ENCODE data around the gene NKG7.

DNA sequence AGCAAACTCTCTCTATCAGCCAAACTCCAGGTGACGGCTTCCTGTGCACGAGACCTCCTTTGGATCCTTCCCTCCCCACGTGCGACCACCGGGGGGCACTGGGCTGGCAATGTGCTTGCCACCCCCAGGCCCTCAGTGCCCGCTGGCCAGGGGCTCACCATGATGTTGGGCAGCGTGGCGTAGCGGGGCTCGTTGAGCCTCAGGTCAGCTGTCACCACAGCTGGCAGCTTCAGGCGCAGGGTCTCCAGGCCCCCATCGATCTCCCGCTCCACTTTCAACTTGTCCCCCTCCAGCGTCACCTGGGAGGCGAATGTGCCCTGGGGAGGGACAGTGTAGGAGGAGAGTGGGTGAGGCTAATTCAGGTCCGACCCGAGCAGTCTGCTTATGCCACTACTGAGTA lies 25.7 kb downstream of the NKG7 start:
- TF ChIP-seq, protein P1, sequence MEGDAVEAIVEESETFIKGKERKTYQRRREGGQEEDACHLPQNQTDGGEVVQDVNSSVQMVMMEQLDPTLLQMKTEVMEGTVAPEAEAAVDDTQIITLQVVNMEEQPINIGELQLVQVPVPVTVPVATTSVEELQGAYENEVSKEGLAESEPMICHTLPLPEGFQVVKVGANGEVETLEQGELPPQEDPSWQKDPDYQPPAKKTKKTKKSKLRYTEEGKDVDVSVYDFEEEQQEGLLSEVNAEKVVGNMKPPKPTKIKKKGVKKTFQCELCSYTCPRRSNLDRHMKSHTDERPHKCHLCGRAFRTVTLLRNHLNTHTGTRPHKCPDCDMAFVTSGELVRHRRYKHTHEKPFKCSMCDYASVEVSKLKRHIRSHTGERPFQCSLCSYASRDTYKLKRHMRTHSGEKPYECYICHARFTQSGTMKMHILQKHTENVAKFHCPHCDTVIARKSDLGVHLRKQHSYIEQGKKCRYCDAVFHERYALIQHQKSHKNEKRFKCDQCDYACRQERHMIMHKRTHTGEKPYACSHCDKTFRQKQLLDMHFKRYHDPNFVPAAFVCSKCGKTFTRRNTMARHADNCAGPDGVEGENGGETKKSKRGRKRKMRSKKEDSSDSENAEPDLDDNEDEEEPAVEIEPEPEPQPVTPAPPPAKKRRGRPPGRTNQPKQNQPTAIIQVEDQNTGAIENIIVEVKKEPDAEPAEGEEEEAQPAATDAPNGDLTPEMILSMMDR (IDR thresholded peaks at IDR 0.05; ENCODE audit: poor library complexity), result no peak
- TF ChIP-seq EZH2 (IDR thresholded peaks at IDR 0.05; ENCODE audit: borderline replicate concordance) (no peak), EZH2phosphoT487 (IDR thresholded peaks at IDR 0.05; ENCODE audit: low read depth, severe bottlenecking, unreplicated experiment) (no peak)
